Smooth muscle cell of the pulmonary artery (primary cell): ENCODE measurements around the gene IFNAR2. TPM values are rescaled to one million over a fixed set of nuclear protein-coding genes. Genes with fewer than 3 reads are reported as not detected.

Experiments used
- total RNA-seq: library from RNA; depleted of rRNA; stranded (reverse); fragments of >200 nt; gene quantifications from 2 replicates; pipeline ENCODE4 v1.2.3, GENCODE V29; 2014

The IFNAR2 gene
- total RNA-seq, result 9.1 TPM in 2 replicates

GRCh38 chr21:33229784-33230544, at the start of gene IFNAR2:
TSS of gene IFNAR2 (plus strand) at chr21:33229938. CDS start at chr21:33241923, 11,985 bp downstream.

GRCh38 chr21:33266050-33266788, 36.5 kb downstream of the IFNAR2 start, which contains the start of gene IL10RB:
TSS of gene IL10RB (plus strand) at chr21:33266367. CDS start at chr21:33266466, 99 bp downstream.

Other genes starting within 250 kb of the IFNAR2 start
- gene OLIG2, start 204.0 kb upstream of the IFNAR2 start, total RNA-seq, result not detected in 2 replicates
- gene OLIG1, start 159.8 kb upstream of the IFNAR2 start, total RNA-seq, result not detected in 2 replicates
- 46.7 and 57.7 TPM in 2 replicates for gene IL10RB, start 36.4 kb downstream of the IFNAR2 start, total RNA-seq
- gene IFNAR1, start 95.0 kb downstream of the IFNAR2 start, total RNA-seq, result 38.6 and 49.9 TPM in 2 replicates
- 58.0 and 70.3 TPM in 2 replicates for gene IFNGR2, start 173.5 kb downstream of the IFNAR2 start, total RNA-seq